Motor neuron (in vitro differentiated cells): ENCODE measurements around the gene CDKL5. TPM values are rescaled to one million over a fixed set of nuclear protein-coding genes. Genes with fewer than 3 reads are reported as not detected.
A peak's percentile ranks its signal among the peaks of the same experiment; 100 is the strongest.

Source experiments
- ATAC-seq, 8 experiments: fragments of 200-7000 bp; cut with Tn5 transposase; replicated peaks in 6 of 8; 2 replicates each; pipeline ENCODE4 v1.8.0; 2021; ENCODE audit warnings: mild to moderate bottlenecking in 8 of 8, moderate library complexity in 8 of 8
- H3K27ac ChIP-seq, 2 donors: fragments of 250-450 bp; sonication (Bioruptor Pico); 2 replicates each; pipeline ENCODE4 v1.9.0; 2021; ENCODE audit warnings: antibody characterized with exemption in 2 of 2, mild to moderate bottlenecking in 2 of 2, moderate library complexity in 1 of 2
- H3K4me1 ChIP-seq, 2 donors: fragments of 250-450 bp; sonication (Bioruptor Pico); replicated peaks in 1 of 2; 2 replicates each; pipeline ENCODE4 v1.6.1; 2021; ENCODE audit warnings: antibody characterized with exemption in 2 of 2, mild to moderate bottlenecking in 2 of 2, moderate library complexity in 1 of 2
- H3K4me3 ChIP-seq, 5 donors: fragments of 250-450 bp; sonication (Bioruptor Pico); 2 replicates each; pipeline ENCODE4 v1.9.0; 2021; ENCODE audit warnings: antibody characterized with exemption in 5 of 5, mild to moderate bottlenecking in 5 of 5, moderate library complexity in 4 of 5
- WGBS, 10 experiments: fragments of 450-650 bp; shearing (Covaris generic); methylation state at CpG; one replicate each; pipeline ENCODE4 v1.0.0; 2022; 5-methylcytosine and 5-hydroxymethylcytosine counted together
- in situ Hi-C, 9 experiments: fragments of 400-800 bp; cut with MboI; loops; one replicate each; pipeline ENCODE4 v1.15.0; 2021; ENCODE audit warnings: low sequenced_read_pairs in 9 of 9, low pct_unique_long_range_greater_than_20kb in 2 of 9; ENCODE audit not compliant: unreplicated experiment in 9 of 9
- total RNA-seq, 8 experiments: library from RNA; unstranded; fragments of 300-600 nt; gene quantifications; 2 replicates each; pipeline versions ENCODE4 v1.2.3 to v1.2.4, GENCODE V29; 2022

The CDKL5 gene
- total RNA-seq, 8 experiments from 2014 or later, result 0.71 to 10.6 (median 7.5) TPM

DNA sequence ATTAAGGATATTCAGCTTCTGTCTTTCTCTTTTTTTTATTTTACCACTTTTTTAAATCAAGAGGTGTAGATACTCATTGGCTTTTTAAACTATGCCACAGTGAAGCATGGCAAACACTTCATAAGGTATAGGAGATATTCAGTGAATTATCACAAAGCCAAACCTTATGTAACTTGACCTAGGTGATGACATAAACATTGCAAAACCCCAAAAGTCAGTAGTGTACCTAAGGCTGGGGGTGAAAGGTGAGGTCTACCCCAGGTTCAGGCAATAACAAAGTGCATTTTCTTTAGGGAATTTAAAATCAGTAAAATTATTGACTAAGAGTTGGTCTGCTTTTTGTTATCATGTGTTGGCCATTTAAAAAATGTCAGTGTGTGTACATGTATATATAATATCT is 39.1 kb downstream of the CDKL5 start:
- ATAC-seq, result no peak
- Histone ChIP-seq H3K27ac (no peak overlapping the region), H3K4me1 (no peaks in the 10 kb centered on the region), H3K4me3 (no peak overlapping the region)
- in situ Hi-C loops, result no loop called here

DNA sequence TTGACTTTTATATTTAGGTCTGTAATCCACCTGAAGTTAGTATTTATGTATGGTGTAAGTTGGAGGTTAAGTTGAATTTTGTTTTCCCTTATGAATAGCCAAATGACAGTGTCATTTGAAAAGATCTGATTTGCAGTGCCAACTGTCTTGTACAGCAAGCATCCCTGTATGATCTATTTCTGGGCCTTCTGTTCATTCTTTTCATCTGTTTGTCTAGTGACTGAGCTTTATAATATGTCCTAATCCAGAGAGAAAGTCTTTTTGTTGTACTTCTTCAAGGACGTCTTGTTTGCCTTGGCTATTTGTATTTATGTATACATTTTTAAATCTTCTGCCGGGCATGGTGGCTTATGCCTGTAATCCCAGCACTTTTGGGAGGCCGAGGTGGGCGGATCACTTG is 39.6 kb downstream of the CDKL5 start:
- no peaks in the 10 kb centered on the region for H3K4me1 ChIP-seq
- in situ Hi-C loops, result no loop called here
- no peak overlapping the region for H3K4me3 ChIP-seq
- no peak overlapping the region for H3K27ac ChIP-seq
- WGBS, 10 experiments, result 31 to 100% (median 52%) methylated on average over 2 of the region's 4 CpGs; no CpG with 5 or more reads in 7 of the 10 experiments
- no peak for ATAC-seq

DNA sequence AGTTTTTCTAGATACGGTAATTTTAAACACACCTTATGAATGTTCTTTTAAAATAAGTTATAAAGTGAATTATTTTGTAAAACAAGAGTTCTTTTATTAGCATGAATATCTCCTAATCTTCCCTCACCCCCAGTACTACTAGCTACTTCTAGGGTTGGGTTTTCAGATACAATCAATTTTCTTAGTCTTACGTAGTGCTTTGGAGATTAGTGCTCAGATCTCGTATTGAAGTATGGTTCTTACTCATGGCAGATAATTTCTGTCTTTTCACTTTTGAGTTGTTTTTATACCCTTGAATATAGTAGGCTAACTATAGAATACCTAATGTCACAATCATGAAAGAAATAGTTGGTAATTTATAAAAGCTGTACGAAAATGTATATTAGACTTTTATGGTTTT is 43.2 kb downstream of the CDKL5 start:
- no peaks in the 10 kb centered on the region for H3K4me1 ChIP-seq
- no peak for ATAC-seq
- 50 to 100% (median 80%) methylated on average over 1 to 4 of the region's 4 CpGs; no CpG with 5 or more reads in 5 of the 10 experiments for WGBS, 10 experiments
- H3K4me3 ChIP-seq, result no peak overlapping the region
- no peak overlapping the region for H3K27ac ChIP-seq
- in situ Hi-C loops, result no loop called here

DNA sequence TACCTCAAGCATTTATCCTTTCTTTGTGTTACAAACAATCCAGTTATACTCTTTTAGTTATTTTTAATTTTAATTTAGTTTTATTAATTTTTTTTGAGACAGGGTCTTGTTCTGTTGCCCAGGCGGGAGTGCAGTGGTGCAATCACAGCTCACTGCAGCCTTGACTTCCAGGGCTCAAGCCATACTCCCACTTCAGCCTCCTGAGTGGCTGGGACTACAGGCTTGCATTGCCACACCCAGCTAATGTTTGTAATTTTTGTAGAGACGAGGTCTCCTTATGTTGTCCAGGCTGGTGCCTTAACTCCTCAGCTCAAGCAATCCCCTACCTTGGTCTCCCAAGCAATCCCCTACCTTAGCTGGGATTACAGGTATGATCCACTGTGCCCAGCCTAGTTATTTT is 45.9 kb downstream of the CDKL5 start:
- no peak for ATAC-seq
- no peaks in the 10 kb centered on the region for H3K4me1 ChIP-seq
- H3K4me3 ChIP-seq, result no peak overlapping the region
- 35 to 100% (median 67%) methylated on average over 1 to 2 of the region's 2 CpGs; no CpG with 5 or more reads in 6 of the 10 experiments for whole genome bisulfite sequencing, 10 experiments
- no peak overlapping the region for H3K27ac ChIP-seq
- in situ Hi-C loops, result no loop called here

DNA sequence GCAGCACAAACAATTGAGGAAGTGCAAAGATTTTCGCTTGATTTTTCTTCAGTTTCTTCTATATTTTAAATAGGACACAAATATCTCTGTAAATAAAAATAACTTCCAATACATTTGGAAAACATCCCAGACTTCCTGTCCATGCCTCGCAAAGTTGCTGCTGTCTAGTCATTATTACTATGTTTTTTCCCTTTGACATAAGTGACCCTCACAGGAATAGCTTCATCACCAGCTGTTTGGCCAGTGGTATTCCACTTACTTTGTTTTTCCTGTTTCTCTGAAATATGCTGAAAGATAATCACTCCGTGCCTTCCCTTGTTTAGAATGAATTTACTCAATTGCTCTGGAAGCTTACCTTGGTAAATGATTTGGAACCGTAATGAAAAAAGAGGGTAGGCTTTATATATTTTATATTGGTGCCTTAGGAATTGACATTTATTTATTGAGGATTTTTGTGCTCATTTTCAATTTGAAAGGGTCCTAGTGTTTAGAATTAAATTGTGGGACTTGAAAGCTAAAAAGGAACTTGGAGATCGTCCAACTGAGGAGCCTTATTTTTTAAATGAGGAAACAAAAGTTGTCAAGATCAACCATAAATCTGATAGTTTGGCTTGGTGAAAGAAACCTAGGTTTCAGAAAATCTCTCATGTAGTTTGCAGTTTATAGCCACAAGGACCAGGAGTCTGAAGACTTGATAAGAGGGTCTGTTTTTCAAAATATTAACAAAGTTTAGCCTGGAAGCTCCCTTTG is 65.6 kb downstream of the CDKL5 start:
- H3K4me3 ChIP-seq, result no peak overlapping the region
- no peak overlapping the region for H3K27ac ChIP-seq
- ATAC-seq, result no peak
- in situ Hi-C loops, result no loop called here
- 20 to 95% (median 64%) methylated on average over 1 to 5 of the region's 5 CpGs; no CpG with 5 or more reads in 1 of the 10 experiments for WGBS, 10 experiments
- H3K4me1 ChIP-seq, result no peaks in the 10 kb centered on the region

- Histone ChIP-seq H3K27ac (no peak overlapping the region), H3K4me3 (no peak overlapping the region), H3K4me1 (no peaks in the 10 kb centered on the region)
- WGBS, 10 experiments, result 44 to 100% (median 93%) methylated on average over 1 to 4 of the region's 4 CpGs; no CpG with 5 or more reads in 4 of the 10 experiments
- in situ Hi-C loops, result no loop called here
- ATAC-seq, result no peak
These were observed 66.4 kb downstream of the CDKL5 start for GRCh38 chrX:18491587-18492340.

GRCh38 chrX:18534949-18535348 is 109.5 kb downstream of the CDKL5 start:
- WGBS, 10 experiments, result 33 to 100% (median 65%) methylated on average over 1 to 2 of the region's 2 CpGs; no CpG with 5 or more reads in 6 of the 10 experiments
- H3K4me1 ChIP-seq, result peaks cover 0 to 2% of the 10 kb centered on the region in 2 donors
- H3K4me3 ChIP-seq, result no peak overlapping the region
- no peak overlapping the region for H3K27ac ChIP-seq
- no peak for ATAC-seq
- in situ Hi-C loops, result no loop called here

DNA sequence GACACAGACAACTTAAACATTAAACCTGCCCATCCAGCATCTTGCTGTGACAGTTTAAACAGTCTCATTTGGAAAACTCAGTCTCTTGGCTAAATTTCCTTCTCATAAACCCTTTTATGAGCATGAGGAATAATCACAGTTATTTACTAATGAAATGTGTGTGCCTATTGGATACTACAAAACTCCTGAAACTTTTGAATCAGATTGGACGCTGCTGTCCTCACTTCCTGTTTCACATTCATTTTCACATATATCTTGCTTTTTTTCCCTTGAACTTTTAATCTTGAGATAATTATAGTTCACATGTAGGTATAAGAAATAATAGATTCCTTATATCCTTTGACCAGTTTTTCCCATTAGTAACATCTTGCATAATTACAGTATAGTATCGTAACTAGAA is 111.7 kb downstream of the CDKL5 start:
- WGBS, 10 experiments, result 33 to 100% (median 40%) methylated on average over 1 to 2 of the region's 2 CpGs; no CpG with 5 or more reads in 7 of the 10 experiments
- ATAC-seq, result no peak

DNA sequence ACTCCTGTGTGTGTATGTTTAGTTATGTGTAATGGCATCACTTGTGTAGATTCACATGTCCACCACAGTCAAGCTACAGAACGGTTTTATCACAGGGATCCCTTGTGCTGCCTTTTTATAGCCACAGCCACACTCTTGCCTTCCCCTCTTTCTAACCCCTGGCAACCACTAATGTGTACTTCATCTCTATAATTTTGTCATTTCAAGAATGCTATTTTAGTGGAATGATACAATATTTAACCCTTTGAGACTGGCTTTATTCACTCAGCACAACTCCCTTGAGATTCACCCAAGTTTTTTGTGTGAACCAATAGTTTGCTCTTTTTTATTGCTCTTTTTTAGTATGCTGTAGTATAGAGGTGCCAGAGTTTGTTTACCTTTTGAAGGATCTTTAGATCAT is 112.1 kb downstream of the CDKL5 start:
- Histone ChIP-seq H3K27ac (no peak overlapping the region), H3K4me3 (no peak overlapping the region), H3K4me1 (peaks cover 0 to 2% of the 10 kb centered on the region in 2 donors)
- 20 to 50% methylated on average over 1 of the region's 1 CpG; no CpG with 5 or more reads in 8 of the 10 experiments for WGBS, 10 experiments
- in situ Hi-C loops, result no loop called here
- peak in 1 of 8 experiments; percentile 47 for ATAC-seq

More for the DNA sequence above, 111.7 kb downstream of the CDKL5 start:
- Histone ChIP-seq H3K27ac (no peak overlapping the region), H3K4me3 (no peak overlapping the region), H3K4me1 (peaks cover 0 to 2% of the 10 kb centered on the region in 2 donors)
- in situ Hi-C loops, result no loop called here

DNA sequence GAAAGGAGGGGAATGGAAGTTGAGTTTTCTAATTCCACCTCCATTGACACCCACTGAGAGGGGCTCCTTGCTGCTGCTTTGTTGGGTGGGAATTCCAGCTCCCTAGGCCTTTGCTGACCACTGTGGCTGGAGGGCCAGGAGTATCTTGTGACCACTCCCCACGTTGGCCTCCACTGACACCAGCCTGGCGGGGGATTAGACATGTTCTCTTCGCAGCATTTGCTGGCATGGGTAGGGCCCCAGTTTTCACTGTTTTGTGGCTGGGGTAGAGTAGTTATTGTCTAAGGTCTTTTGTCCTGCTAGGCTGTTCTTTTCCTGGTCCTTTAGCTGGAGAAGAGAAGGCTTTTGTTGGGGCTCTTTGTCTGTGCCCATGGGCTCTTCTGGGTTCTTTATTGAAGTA is 116.7 kb downstream of the CDKL5 start:
- Histone ChIP-seq H3K4me1 (no peaks in the 10 kb centered on the region), H3K27ac (no peak overlapping the region), H3K4me3 (no peak overlapping the region)
- ATAC-seq, result peak in 1 of 8 experiments; percentile 28
- in situ Hi-C loops, result no loop called here
- 50 to 100% methylated on average over 1 to 2 of the region's 3 CpGs; no CpG with 5 or more reads in 8 of the 10 experiments for WGBS, 10 experiments

DNA sequence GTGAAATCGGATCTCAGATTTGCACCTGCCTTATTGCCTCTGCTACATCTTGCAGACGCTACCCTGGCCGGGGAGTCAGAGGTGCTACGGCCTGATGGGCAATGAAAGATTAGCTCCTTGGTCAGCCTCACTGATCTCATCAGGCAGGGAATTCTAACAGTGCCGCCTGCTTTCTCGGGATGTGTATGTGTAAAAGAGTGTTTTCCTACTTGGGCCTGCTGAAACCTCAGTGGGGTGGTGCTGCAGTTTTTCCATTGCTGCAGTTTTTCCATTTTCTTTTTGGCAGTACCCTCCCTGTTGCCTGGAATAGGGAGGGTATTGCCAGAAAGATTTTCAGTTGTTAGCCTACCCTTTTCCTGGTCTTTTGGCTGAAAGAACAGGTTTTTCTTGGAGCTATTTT is 117.5 kb downstream of the CDKL5 start:
- no peaks in the 10 kb centered on the region for H3K4me1 ChIP-seq
- WGBS, 10 experiments, result 0% methylated on average over 2 of the region's 6 CpGs; no CpG with 5 or more reads in 9 of the 10 experiments
- no peak overlapping the region for H3K27ac ChIP-seq
- in situ Hi-C loops, result no loop called here
- no peak for ATAC-seq
- no peak overlapping the region for H3K4me3 ChIP-seq

GRCh38 chrX:18543738-18544137 is 118.3 kb downstream of the CDKL5 start:
- in situ Hi-C loops, result no loop called here
- ATAC-seq, result no peak
- H3K4me1 ChIP-seq, result no peaks in the 10 kb centered on the region
- 100% methylated on average over 1 of the region's 1 CpG; no CpG with 5 or more reads in 9 of the 10 experiments for WGBS, 10 experiments
- no peak overlapping the region for H3K4me3 ChIP-seq
- no peak overlapping the region for H3K27ac ChIP-seq

- no peaks in the 10 kb centered on the region for H3K4me1 ChIP-seq
- in situ Hi-C loops, result no loop called here
- H3K4me3 ChIP-seq, result no peak overlapping the region
- ATAC-seq, result no peak
- H3K27ac ChIP-seq, result no peak overlapping the region
- 38 to 100% (median 88%) methylated on average over 1 to 2 of the region's 2 CpGs; no CpG with 5 or more reads in 4 of the 10 experiments for WGBS, 10 experiments
These were observed 120.4 kb downstream of the CDKL5 start for GRCh38 chrX:18545771-18546170.
